H1 (cell line): ENCODE measurements around the gene FAM25A. TPM values are rescaled to one million over a fixed set of nuclear protein-coding genes. Genes with fewer than 3 reads are reported as not detected.
"Not testable (repeated sequence)": the region's sequence is repeated elsewhere in the genome, so short reads cannot be mapped to it uniquely, and the experiment has no call there.

Experiments used
- CTCF ChIA-PET: fragments of 300-600 bp; sonication (Branson Sonifier 250); formaldehyde crosslinking; loops from one replicate; lab custom pipeline; 2021; ENCODE audit not compliant: partially characterized antibody; lab: Charles Lee
- POLR2A ChIA-PET: fragments of 300-600 bp; sonication (Branson Sonifier 250); formaldehyde crosslinking; loops from one replicate; lab custom pipeline; 2021; ENCODE audit warnings: inconsistent platforms; ENCODE audit not compliant: partially characterized antibody; lab: Charles Lee
- DNase-seq, 2 experiments: peaks; one replicate each; pipeline versions ENCODE4 v3.0.0 to v3.0.0-alpha.2; 2010 to 2022; ENCODE audit warnings: low spot score in 2 of 2, low read depth in 1 of 2, mixed read lengths in 1 of 2
- FAIRE-seq: peaks from 2 replicates; lab custom pipeline; 2011; peaks lifted over from hg19 to GRCh38; lab: Jason Lieb, UNC
- H2AFZ ChIP-seq: 2 replicates; pipeline ENCODE4 v1.8.1; 2012; ENCODE audit warnings: low read length, inconsistent platforms
- H2AK5ac ChIP-seq: 2 replicates; pipeline ENCODE4 v1.6.1; 2013; ENCODE audit warnings: low read depth, low read length
- H2BK120ac ChIP-seq: replicated peaks from 2 replicates; pipeline ENCODE3; 2013; ENCODE audit warnings: low read depth, low read length, inconsistent platforms
- H2BK12ac ChIP-seq: 2 replicates; pipeline ENCODE4 v1.6.1; 2013; ENCODE audit warnings: low read depth, low read length
- H2BK15ac ChIP-seq: 2 replicates; pipeline ENCODE4 v1.6.1; 2013; ENCODE audit warnings: low read length
- H2BK20ac ChIP-seq: 2 replicates; pipeline ENCODE4 v1.6.1; 2013; ENCODE audit warnings: low read length
- H2BK5ac ChIP-seq: 2 replicates; pipeline ENCODE4 v1.6.1; 2013; ENCODE audit warnings: low read depth, low read length
- H3K14ac ChIP-seq: 2 replicates; pipeline ENCODE4 v1.6.1; 2013; ENCODE audit warnings: inconsistent platforms; ENCODE audit not compliant: insufficient read length
- H3K18ac ChIP-seq: 2 replicates; pipeline ENCODE4 v1.6.1; 2013; ENCODE audit warnings: low read length; ENCODE audit errors: extremely low read depth
- H3K23ac ChIP-seq: 2 replicates; pipeline ENCODE4 v1.6.1; 2013; ENCODE audit warnings: inconsistent platforms; ENCODE audit not compliant: insufficient read length
- H3K23me2 ChIP-seq: 2 replicates; pipeline ENCODE4 v1.6.1; 2013; ENCODE audit warnings: low read depth, low read length
- H3K27ac ChIP-seq: 2 replicates; pipeline ENCODE4 v1.6.1; 2011; ENCODE audit warnings: low read depth, low read length, inconsistent platforms
- H3K27me3 ChIP-seq, 4 experiments: replicated peaks in 1 of 4; 1 replicate in 1 of 4; 2 replicates in 3 of 4; pipeline versions ENCODE4 v1.6.1 to v1.8.1; 2011 to 2013; ENCODE audit warnings: low read length in 3 of 4, mild to moderate bottlenecking in 3 of 4, inconsistent platforms in 2 of 4, mixed read lengths in 2 of 4, moderate library complexity in 1 of 4; ENCODE audit not compliant: control insufficient read depth in 3 of 4, insufficient read depth in 3 of 4; ENCODE audit errors: extremely low read depth in 1 of 4
- H3K36me3 ChIP-seq, 4 experiments: 2 replicates each; pipeline versions ENCODE4 v1.6.1 to v1.8.1; 2011 to 2013; ENCODE audit warnings: mild to moderate bottlenecking in 4 of 4, low read length in 3 of 4, moderate library complexity in 2 of 4, control low read depth in 1 of 4, inconsistent platforms in 1 of 4; ENCODE audit not compliant: insufficient read depth in 4 of 4, control insufficient read depth in 2 of 4
- H3K4ac ChIP-seq: replicated peaks from 2 replicates; pipeline ENCODE3; 2013; ENCODE audit warnings: low read length, low read depth, mixed read lengths, inconsistent platforms; ENCODE audit not compliant: insufficient read length
- H3K4me1 ChIP-seq, 4 experiments: replicated peaks in 1 of 4; 1 replicate in 1 of 4; 2 replicates in 3 of 4; pipeline versions ENCODE4 v1.6.1 to v1.8.1; 2011 to 2013; ENCODE audit warnings: low read length in 3 of 4, inconsistent platforms in 2 of 4, mixed read lengths in 1 of 4; ENCODE audit not compliant: insufficient read depth in 4 of 4, control insufficient read depth in 3 of 4
- H3K4me2 ChIP-seq, 2 experiments: 2 replicates each; pipeline versions ENCODE4 v1.6.1 to v1.8.1; 2011 to 2013; ENCODE audit warnings: low read depth in 2 of 2, low read length in 2 of 2, control low read depth in 1 of 2, inconsistent platforms in 1 of 2, mild to moderate bottlenecking in 1 of 2; ENCODE audit not compliant: insufficient read depth in 1 of 2
- H3K4me3 ChIP-seq, 4 experiments: fragments of 200-600, 300-600 bp in 1 of 4; sonication (generic), shearing (Covaris generic), sonication (Bioruptor Twin) in 1 of 4; 2 replicates each; pipeline versions ENCODE4 v1.5.1 to v1.8.1; 2011 to 2016; ENCODE audit warnings: low read length in 4 of 4, low read depth in 3 of 4, control low read depth in 2 of 4, inconsistent platforms in 2 of 4, mild to moderate bottlenecking in 2 of 4, mixed read lengths in 1 of 4, moderate library complexity in 1 of 4; ENCODE audit not compliant: insufficient read depth in 2 of 4; ENCODE audit errors: extremely low read depth in 1 of 4
- H3K56ac ChIP-seq: replicated peaks from 2 replicates; pipeline ENCODE3; 2013; ENCODE audit warnings: low read depth, mild to moderate bottlenecking, mixed read lengths, low read length, inconsistent platforms; ENCODE audit not compliant: insufficient read length
- H3K79me1 ChIP-seq: 2 replicates; pipeline ENCODE4 v1.6.1; 2013; ENCODE audit warnings: low read depth, low read length, control low read depth
- H3K79me2 ChIP-seq, 2 experiments: 2 replicates each; pipeline versions ENCODE4 v1.6.1 to v1.8.1; 2012 to 2013; ENCODE audit warnings: low read length in 2 of 2, mild to moderate bottlenecking in 2 of 2, inconsistent platforms in 1 of 2; ENCODE audit not compliant: insufficient read depth in 2 of 2, control insufficient read depth in 1 of 2
- H3K9ac ChIP-seq, 4 experiments: replicated peaks in 1 of 4; 1 replicate in 1 of 4; 2 replicates in 3 of 4; pipeline versions ENCODE4 v1.6.1 to v1.8.1; 2011 to 2013; ENCODE audit warnings: low read depth in 3 of 4, low read length in 3 of 4, control low read depth in 2 of 4, mild to moderate bottlenecking in 2 of 4, moderate library complexity in 2 of 4, inconsistent platforms in 1 of 4; ENCODE audit errors: extremely low read depth in 1 of 4
- H3K9me3 ChIP-seq, 2 experiments: 2 replicates each; pipeline versions ENCODE4 v1.6.1 to v1.8.1; 2012 to 2013; ENCODE audit warnings: mild to moderate bottlenecking in 2 of 2, moderate library complexity in 2 of 2, control low read depth in 1 of 2, inconsistent platforms in 1 of 2, low read depth in 1 of 2, low read length in 1 of 2, mixed read lengths in 1 of 2; ENCODE audit not compliant: insufficient read depth in 2 of 2
- H4K20me1 ChIP-seq, 2 experiments: replicated peaks in 1 of 2; 2 replicates each; pipeline versions ENCODE3 to v1.8.1; 2011 to 2013; ENCODE audit warnings: inconsistent platforms in 2 of 2, low read length in 2 of 2, mild to moderate bottlenecking in 1 of 2; ENCODE audit not compliant: insufficient read depth in 2 of 2, control insufficient read depth in 1 of 2
- H4K5ac ChIP-seq: 2 replicates; pipeline ENCODE4 v1.6.1; 2013; ENCODE audit warnings: low read length, low read depth, mixed read lengths, inconsistent platforms; ENCODE audit not compliant: insufficient read length
- H4K8ac ChIP-seq: 2 replicates; pipeline ENCODE4 v1.8.0; 2013; ENCODE audit warnings: mild to moderate bottlenecking, moderate library complexity, low read length, inconsistent platforms; ENCODE audit not compliant: insufficient read depth; ENCODE audit errors: extremely low read depth
- H4K91ac ChIP-seq: replicated peaks from 2 replicates; pipeline ENCODE3; 2013; ENCODE audit warnings: low read length, mixed read lengths, inconsistent platforms; ENCODE audit not compliant: insufficient read length
- WGBS, 2 experiments: shearing (Covaris generic) in 1 of 2; methylation state at CpG; one replicate each; pipeline versions ENCODE4 v1.1.6 to v1.1.7; 2013 to 2015; ENCODE audit warnings: low lambda C conversion rate in 2 of 2, mixed read lengths in 2 of 2, inconsistent platforms in 1 of 2, low coverage in 1 of 2, missing lambda C conversion rate in 1 of 2; ENCODE audit not compliant: insufficient replicate concordance in 2 of 2, insufficient coverage in 1 of 2, insufficient read length in 1 of 2; ENCODE audit errors: extremely low coverage in 1 of 2, missing lambda C conversion rate in 1 of 2; 5-methylcytosine and 5-hydroxymethylcytosine counted together
- polyA plus RNA-seq, 7 experiments: library from polyadenylated mRNA; depleted of rRNA in 3 of 7; stranded (reverse) in 5 of 7; unstranded in 2 of 7; fragments of >200 nt in 5 of 7; fragments of 200-250 nt in 2 of 7; gene quantifications; 1 replicate in 5 of 7; 2 replicates in 1 of 7; 4 replicates in 1 of 7; pipeline versions ENCODE4 v1.2.1 to v1.2.3, GENCODE V29; 2011 to 2013; ENCODE audit warnings: missing spikeins in 2 of 7, mixed read lengths in 2 of 7
- total RNA-seq: library from RNA; stranded (reverse); fragmentation: NEBNext Ultra II Directional; extraction: Animal tissue kit (Norgen Biotek cat#: 25700); gene quantifications from 2 replicates; pipeline ENCODE4 v1.2.1, GENCODE V29; 2021

FAM25A gene
- total and polyA plus RNA-seq, 2 of the 8 experiments (the other 6 are each of a cell fraction or from before 2014, with no cell fraction given): not detected

- H3K4ac ChIP-seq, H3K4me1 ChIP-seq, H3K9me3 ChIP-seq, DNase-seq, H3K27me3 ChIP-seq, H3K36me3 ChIP-seq, CTCF ChIA-PET, H2BK5ac ChIP-seq, H3K23ac ChIP-seq, H2BK12ac ChIP-seq, H2BK120ac ChIP-seq, H3K56ac ChIP-seq, H4K91ac ChIP-seq, H3K4me3 ChIP-seq, H3K79me2 ChIP-seq, H3K23me2 ChIP-seq, H3K79me1 ChIP-seq, H3K27ac ChIP-seq, H2BK20ac ChIP-seq, H4K8ac ChIP-seq, H2BK15ac ChIP-seq, H3K18ac ChIP-seq, H3K9ac ChIP-seq, H3K14ac ChIP-seq, H4K5ac ChIP-seq, H4K20me1 ChIP-seq, H3K4me2 ChIP-seq, POLR2A ChIA-PET, FAIRE-seq, H2AFZ ChIP-seq, H2AK5ac ChIP-seq: not testable (repeated sequence)
- WGBS, 2 experiments: 89% methylated on average over 4 of the region's 4 CpGs; no CpG with 5 or more reads in 1 of the 2 experiments
Measured at GRCh38 chr10:86984498-86984897, 35.6 kb upstream of the FAM25A start.
